Measurements from ENCODE around the gene AHNAK. TPM values are rescaled to one million over a fixed set of nuclear protein-coding genes. Genes with fewer than 3 reads are reported as not detected.
"Not testable (repeated sequence)": the region's sequence is repeated elsewhere in the genome, so short reads cannot be mapped to it uniquely, and the experiment has no call there.

Gene AHNAK
- total RNA-seq, 1 donor from 2014 or later, result 1,254 TPM

- no peak for DNase-seq (ENCODE audit: low spot score)
These were observed 7.3 kb upstream of the AHNAK start for GRCh38 chr11:62553839-62554361.

- DNase-seq (ENCODE audit: low spot score), result no peak
These were observed 6.7 kb upstream of the AHNAK start for GRCh38 chr11:62553080-62553838.

GRCh38 chr11:62552485-62553079 is 6.0 kb upstream of the AHNAK start:
- DNase-seq (ENCODE audit: low spot score), result no peak

DNA sequence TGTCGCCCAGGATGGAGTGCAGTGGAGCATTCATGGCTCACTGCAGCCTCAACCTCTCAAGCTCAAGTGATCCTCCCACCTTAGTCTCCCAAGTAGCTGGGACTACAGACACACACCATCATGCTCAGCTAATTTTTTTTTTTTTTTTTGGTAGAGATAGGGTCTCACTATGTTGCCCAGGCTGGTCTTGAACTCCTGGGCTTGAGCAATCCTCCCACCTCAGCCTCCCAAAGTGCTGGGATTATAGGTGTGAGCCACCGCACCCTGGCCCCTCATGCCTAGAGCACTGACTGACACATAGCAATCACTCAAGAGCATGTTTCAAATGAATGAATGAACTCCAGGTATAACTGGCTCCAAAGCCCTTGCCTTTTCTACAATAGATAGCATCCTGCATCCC is 3.9 kb upstream of the AHNAK start:
- not testable (repeated sequence) for DNase-seq (ENCODE audit: low spot score)

DNA sequence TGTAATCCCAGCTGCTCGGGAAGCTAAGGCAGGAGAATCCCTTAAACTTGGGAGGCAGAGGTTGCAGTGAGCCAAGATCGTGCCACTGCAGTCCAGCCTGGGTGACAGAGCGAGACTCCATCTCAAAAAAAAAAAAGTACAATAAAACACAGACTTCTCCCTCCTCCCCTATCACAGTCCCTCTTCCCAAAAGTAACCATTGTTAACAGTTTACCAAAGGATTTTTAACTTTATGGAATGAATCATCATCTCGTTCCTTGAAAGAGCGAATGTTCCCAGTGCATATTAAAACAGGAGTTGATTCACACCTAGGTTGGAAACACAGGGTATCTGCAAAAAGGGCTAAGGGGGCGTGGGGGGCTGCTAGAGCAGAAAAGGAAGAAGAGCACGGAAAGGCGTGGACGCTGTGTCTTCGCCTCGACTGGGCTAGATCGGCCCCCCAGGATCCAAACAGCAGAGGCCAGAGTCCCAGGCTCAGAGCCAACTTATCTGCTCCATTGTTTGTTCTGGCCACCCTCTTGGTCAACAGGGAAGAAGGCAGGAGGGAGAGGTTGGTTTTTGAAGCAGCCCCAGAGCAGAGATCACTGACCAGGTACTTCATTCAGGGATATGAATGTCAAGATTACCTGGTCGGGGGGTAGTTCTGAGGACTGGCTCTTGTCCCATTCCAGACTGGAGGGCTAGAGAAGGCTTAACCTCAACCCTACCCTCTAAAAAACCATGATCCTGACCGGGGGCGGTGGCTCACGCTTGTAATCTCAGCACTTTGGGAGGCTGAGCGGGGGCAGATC is 2.1 kb upstream of the AHNAK start:
- no peak for DNase-seq (ENCODE audit: low spot score)

GRCh38 chr11:62547691-62548281 is 1.2 kb upstream of the AHNAK start:
- no peak for DNase-seq (ENCODE audit: low spot score)

DNA sequence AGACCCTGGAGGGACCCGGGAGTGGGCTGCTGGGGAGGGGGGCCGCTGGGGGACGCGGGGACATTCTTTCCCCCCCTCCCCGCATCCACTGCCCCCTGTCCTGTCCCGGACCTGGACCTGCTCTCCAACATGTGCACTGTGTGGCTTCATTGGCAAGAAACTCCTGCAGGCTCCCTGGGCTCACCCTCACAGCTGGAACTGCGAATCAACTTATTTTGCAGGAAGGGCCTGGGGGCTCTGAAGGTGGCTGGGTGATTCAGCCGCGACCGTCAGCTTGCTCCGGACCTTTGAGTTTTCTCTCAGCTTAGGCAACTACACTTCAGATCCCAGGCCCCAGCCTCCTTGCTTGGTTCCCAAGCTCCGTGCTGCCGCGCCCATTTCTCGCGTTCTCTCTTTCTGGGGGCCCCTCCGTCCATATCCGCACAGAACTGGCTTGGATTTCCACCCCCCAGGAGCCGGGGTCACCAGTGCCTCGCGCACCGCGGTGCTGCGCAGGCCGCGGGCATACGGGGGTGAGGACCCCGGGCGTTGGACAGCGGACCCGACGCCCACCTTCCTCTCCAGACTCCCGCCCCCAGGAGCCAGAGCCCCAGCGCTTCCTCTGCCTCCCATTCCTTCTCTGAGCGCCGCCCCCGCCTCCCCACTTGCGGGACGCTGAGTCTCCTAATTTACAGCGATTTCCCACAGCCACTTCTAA is 471 bp upstream of the AHNAK start:
- no peak for DNase-seq (ENCODE audit: low spot score)

DNA sequence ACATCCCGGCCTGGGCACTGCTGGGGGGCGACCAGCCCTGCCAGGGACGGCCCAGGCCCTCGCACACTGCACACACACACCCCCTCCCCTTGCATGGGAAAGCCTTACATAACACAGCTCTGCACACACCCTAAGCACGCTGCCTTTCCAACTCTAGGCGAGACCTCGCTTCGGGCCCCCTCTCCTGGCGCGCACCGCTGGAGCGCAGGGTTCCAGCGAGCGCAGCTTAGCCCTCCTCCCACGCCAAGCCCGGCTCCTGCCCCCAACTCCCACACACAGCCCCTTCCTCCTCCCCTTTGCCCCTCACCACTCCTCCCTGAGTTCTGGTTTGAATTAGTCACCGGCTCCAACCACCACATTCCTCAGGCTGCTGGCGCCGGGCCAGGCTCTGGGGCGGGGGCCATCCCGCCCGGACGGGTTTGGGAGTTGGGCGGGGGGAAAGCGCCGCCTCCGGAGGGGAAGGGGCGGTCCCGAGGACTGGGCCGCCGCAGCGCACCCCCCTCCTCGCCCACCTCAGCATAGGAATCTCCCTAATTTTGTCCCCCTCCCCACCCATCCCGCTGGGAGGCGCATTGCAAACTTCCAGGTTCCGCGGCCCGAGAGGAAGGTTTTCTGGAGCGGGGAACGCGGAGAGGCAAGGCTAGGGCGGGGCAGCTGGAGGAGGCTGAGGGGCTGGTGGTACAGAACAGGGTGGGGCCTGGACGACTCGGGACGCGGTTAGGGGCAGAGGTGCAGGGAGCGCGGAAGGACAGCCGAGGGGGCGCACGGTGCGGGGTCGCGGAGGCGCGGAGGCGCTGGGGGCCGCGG is 966 bp downstream of the AHNAK start:
- DNase-seq (ENCODE audit: low spot score), result peak; percentile 97

- DNase-seq (ENCODE audit: low spot score), result no peak
These were observed 1.8 kb downstream of the AHNAK start for GRCh38 chr11:62544581-62545436.

GRCh38 chr11:62543680-62544444 is 2.7 kb downstream of the AHNAK start:
- no peak for DNase-seq (ENCODE audit: low spot score)

DNA sequence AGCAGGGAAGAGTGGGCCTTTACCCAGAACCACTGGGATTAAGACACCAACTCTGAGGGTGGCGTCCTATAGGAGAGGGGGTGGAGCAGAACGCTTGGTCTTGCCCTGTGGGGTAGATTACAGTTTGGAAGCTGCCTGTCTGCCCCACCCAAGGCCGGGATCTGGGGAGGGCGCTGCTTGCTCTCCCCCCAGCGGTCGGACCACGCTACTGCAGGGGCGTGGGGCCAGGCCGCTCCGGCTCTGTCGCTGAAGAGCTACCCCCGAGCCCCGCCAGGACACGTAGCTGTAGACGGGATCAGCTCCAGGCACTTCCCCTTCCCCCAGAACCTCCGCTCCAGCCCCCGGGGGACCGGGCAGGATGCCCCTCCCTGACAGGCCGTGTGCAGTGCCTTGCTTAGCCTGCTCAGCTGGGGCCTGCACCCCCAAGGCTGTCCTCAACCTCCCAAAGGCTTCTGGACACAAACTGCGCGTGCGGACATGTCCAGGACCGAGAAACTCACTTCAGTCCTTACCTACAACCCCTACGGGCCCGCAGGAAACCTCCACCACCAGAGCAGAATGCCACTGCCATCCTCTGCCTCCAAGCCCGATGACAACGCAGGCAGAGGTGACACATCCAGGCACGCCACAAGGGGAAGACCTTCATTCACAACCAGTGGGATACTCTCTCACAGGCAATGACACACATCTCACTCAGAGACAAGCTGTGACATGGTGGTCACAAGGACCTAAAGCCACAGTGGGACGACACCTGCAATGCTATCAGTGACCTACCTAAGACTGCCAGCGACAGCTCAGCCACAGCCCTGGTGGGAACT is 3.6 kb downstream of the AHNAK start:
- peak; percentile 95 for DNase-seq (ENCODE audit: low spot score)

DNA sequence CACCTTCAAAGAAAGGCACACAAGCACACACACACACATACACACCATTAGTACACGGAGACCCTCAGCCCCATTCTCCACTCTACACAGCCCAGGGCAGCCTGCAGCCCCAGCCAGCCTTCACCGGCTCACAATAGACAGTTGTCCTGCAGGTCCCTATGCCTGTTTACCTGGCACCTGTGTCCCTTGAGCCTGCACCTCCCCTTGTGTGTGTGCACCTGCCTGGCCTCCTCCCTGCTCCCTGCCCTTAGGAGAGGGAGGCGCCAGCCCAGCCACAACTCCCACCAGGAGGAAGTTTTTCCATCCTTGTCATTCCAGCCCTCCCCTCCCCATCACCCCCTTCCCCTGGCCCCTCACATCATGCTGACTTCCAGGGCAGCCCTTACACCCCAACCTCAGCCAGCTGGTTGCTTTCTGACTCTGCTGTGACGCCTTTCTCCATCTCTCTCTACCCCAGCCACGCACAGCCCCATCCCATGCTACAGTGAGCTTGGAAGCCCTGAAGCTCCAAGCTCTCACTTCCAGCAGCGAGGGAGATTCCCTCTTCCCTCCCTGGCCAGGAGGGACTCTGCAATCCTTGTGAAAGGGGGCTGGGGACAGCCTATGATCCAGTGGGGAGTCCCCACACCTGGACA is 4.4 kb downstream of the AHNAK start:
- DNase-seq (ENCODE audit: low spot score), result no peak

DNA sequence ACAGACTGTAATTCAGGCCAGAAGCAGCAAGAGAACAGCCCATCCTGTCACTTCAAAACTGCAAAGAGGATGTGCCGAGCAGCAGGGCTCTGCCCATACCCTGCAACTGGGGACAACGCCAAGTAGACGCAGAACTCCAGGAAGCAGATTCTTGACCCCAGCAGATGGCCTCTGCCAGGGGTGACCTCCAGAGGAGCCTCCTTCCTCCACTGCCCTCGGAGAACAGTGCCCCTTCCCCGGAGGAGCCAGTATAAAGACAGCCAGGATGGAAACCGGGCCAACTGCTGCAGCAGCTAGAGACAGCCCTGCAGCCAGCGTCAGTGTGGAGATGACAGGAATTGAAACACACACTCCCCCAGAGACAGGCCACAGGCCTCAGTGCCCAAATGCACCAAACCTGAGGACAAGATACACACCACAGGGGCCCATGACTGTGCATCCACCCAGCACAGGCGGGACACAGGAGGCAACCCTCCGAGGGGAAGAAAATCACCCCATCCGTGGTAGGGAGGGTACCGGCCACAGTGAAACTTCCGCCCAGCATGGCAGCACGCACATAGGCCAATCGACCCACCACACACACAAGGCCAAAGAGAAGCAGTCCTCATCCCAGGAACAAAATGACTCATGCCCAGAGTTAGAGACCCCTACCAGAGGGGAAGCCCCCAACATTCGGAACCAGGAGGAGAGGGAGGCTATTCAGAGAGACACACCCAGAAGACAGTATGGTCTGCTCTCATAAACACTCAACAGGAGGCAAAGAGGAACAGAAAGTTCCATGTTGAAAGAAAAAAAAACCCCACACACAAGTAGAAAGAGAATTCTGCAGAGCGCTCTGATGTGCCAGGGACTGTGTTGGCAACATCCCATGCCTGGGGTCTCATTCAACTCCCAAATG is 5.6 kb downstream of the AHNAK start:
- peak; percentile 87 for DNase-seq (ENCODE audit: low spot score)

GRCh38 chr11:62539238-62539925 is 7.2 kb downstream of the AHNAK start:
- no peak for DNase-seq (ENCODE audit: low spot score)
